SK-N-SH (cell line): ENCODE data around the gene GABRA5. TPM values are rescaled to one million over a fixed set of nuclear protein-coding genes. Genes with fewer than 3 reads are reported as not detected.

Experiments
- CTCF ChIA-PET: fragments of 300-600, 350-600 bp; formaldehyde crosslinking; extraction: SDS; loops from one replicate; lab custom pipeline; 2021; lab: Yijun Ruan, JAX
- POLR2A ChIA-PET: fragments of 350-600 bp; sonication (Branson Sonifier 250); formaldehyde crosslinking; extraction: SDS; loops from one replicate; lab custom pipeline; 2020; ENCODE audit warnings: antibody characterized with exemption, inconsistent platforms; lab: Yijun Ruan, JAX
- DNase-seq: peaks from one replicate; pipeline ENCODE4 v3.0.0; 2012
- H2AFZ ChIP-seq: fragments of 200-600 bp; sonication (generic); 2 replicates; pipeline ENCODE4 v1.8.1; 2016; ENCODE audit warnings: antibody characterized with exemption, mild to moderate bottlenecking, low read depth
- H3F3A ChIP-seq: fragments of 200-600 bp; sonication (generic); replicated peaks from 2 replicates; pipeline ENCODE3; 2016; ENCODE audit warnings: antibody characterized with exemption, mild to moderate bottlenecking; ENCODE audit not compliant: insufficient read depth
- H3K27ac ChIP-seq, 2 experiments: fragments of 200-500 bp in 1 of 2; fragments of 200-600 bp in 1 of 2; sonication (Bioruptor generic) in 1 of 2; sonication (generic), shearing (Covaris generic) in 1 of 2; 2 replicates each; pipeline versions ENCODE4 v1.5.1 to v1.6.1; 2014 to 2016; ENCODE audit warnings: low read depth in 2 of 2, inconsistent platforms in 1 of 2, low read length in 1 of 2, mild to moderate bottlenecking in 1 of 2, mixed read lengths in 1 of 2
- H3K27me3 ChIP-seq: fragments of 200-600 bp; sonication (generic), shearing (Covaris generic); 2 replicates; pipeline ENCODE4 v1.6.1; 2016; ENCODE audit warnings: mixed run types; ENCODE audit not compliant: insufficient read depth
- H3K36me3 ChIP-seq, 2 experiments: fragments of 200-500 bp in 1 of 2; fragments of 200-600 bp in 1 of 2; sonication (Bioruptor generic) in 1 of 2; sonication (generic) in 1 of 2; replicated peaks in 1 of 2; 2 replicates each; pipeline versions ENCODE3 to v1.5.1; 2014 to 2016; ENCODE audit warnings: low read length in 1 of 2, mild to moderate bottlenecking in 1 of 2; ENCODE audit not compliant: insufficient read depth in 2 of 2, control insufficient read depth in 1 of 2
- H3K4me1 ChIP-seq, 2 experiments: fragments of 200-500 bp in 1 of 2; fragments of 200-600 bp in 1 of 2; sonication (Bioruptor generic) in 1 of 2; sonication (generic), shearing (Covaris generic) in 1 of 2; 2 replicates each; pipeline versions ENCODE4 v1.5.1 to v1.6.1; 2014 to 2016; ENCODE audit warnings: low read depth in 1 of 2, low read length in 1 of 2, mixed run types in 1 of 2; ENCODE audit not compliant: insufficient read depth in 2 of 2, control insufficient read depth in 1 of 2
- H3K4me2 ChIP-seq: fragments of 200-600 bp; sonication (generic), shearing (Covaris generic); 2 replicates; pipeline ENCODE4 v1.6.1; 2017; ENCODE audit warnings: mixed run types
- H3K4me3 ChIP-seq, 2 experiments: fragments of 200-500 bp in 1 of 2; fragments of 200-600 bp in 1 of 2; sonication (Bioruptor generic) in 1 of 2; sonication (generic), shearing (Covaris generic) in 1 of 2; 2 replicates each; pipeline versions ENCODE4 v1.5.1 to v1.8.1; 2014 to 2016; ENCODE audit warnings: low read depth in 2 of 2, inconsistent platforms in 1 of 2, low read length in 1 of 2, mild to moderate bottlenecking in 1 of 2, mixed read lengths in 1 of 2, moderate library complexity in 1 of 2
- H3K79me2 ChIP-seq: fragments of 200-600 bp; sonication (generic); 2 replicates; pipeline ENCODE4 v1.8.1; 2017; ENCODE audit warnings: mild to moderate bottlenecking; ENCODE audit not compliant: insufficient read depth
- H3K9ac ChIP-seq: fragments of 200-600 bp; sonication (generic); 2 replicates; pipeline ENCODE4 v1.6.1; 2017; ENCODE audit warnings: mixed run types
- H3K9me2 ChIP-seq: fragments of 200-600 bp; sonication (generic); 2 replicates; pipeline ENCODE4 v1.6.1; 2017; ENCODE audit warnings: mixed run types
- H3K9me3 ChIP-seq: fragments of 200-600 bp; sonication (generic); 2 replicates; pipeline ENCODE4 v1.6.1; 2017; ENCODE audit warnings: mixed run types, mild to moderate bottlenecking, moderate library complexity
- H4K20me1 ChIP-seq: fragments of 200-600 bp; sonication (generic); 2 replicates; pipeline ENCODE4 v1.6.1; 2017; ENCODE audit warnings: mild to moderate bottlenecking, mixed run types; ENCODE audit not compliant: insufficient read depth
- EP300 ChIP-seq, 2 experiments: IDR thresholded peaks; 2 replicates each; pipeline versions ENCODE4 v1.4.0 to v1.6.1; 2012; ENCODE audit warnings: borderline replicate concordance in 1 of 2, low read depth in 1 of 2, low read length in 1 of 2
- EZH2phosphoT487 ChIP-seq: fragments of 200-600 bp; sonication (generic); IDR thresholded peaks from 2 replicates; pipeline ENCODE4 v1.6.1; 2017; ENCODE audit warnings: low read depth, mixed run types, mild to moderate bottlenecking, antibody characterized with exemption, moderate library complexity, borderline replicate concordance
- FOXJ3 ChIP-seq: sonication (generic); formaldehyde crosslinking; IDR thresholded peaks from 2 replicates; pipeline ENCODE4 v1.5.1; 2020; ENCODE audit warnings: mild to moderate bottlenecking, missing genetic modification reagents
- FOXM1 ChIP-seq: IDR thresholded peaks from 2 replicates; pipeline ENCODE4 v1.4.0; 2012; ENCODE audit warnings: low read depth, mild to moderate bottlenecking
- GABPA ChIP-seq: IDR thresholded peaks from 2 replicates; pipeline ENCODE4 v1.4.0; 2012; ENCODE audit warnings: low read depth, mild to moderate bottlenecking
- MAX ChIP-seq: IDR thresholded peaks from 2 replicates; pipeline ENCODE4 v1.4.0; 2012; ENCODE audit warnings: low read depth
- MEF2A ChIP-seq: IDR thresholded peaks from 2 replicates; pipeline ENCODE4 v1.4.0; 2012; ENCODE audit warnings: low read depth, borderline replicate concordance
- MXI1 ChIP-seq: IDR thresholded peaks from 2 replicates; pipeline ENCODE4 v1.6.1; 2012; ENCODE audit warnings: mild to moderate bottlenecking, low read depth, low read length, improper control_type of control experiment
- POLR2AphosphoS5 ChIP-seq: IDR thresholded peaks from 2 replicates; pipeline ENCODE4 v1.6.1; 2012; ENCODE audit warnings: low read depth, low read length
- RCOR1 ChIP-seq: fragments of 150-350 bp; IDR thresholded peaks from 2 replicates; pipeline ENCODE4 v1.6.1; 2017; ENCODE audit warnings: antibody characterized with exemption, low read length
- RXRA ChIP-seq: IDR thresholded peaks from 2 replicates; pipeline ENCODE4 v1.4.0; 2012; ENCODE audit warnings: low read depth, mild to moderate bottlenecking, borderline replicate concordance
- SIN3A ChIP-seq: IDR thresholded peaks from 2 replicates; pipeline ENCODE4 v1.6.1; 2012; ENCODE audit warnings: low read depth, mild to moderate bottlenecking, low read length, moderate library complexity, borderline replicate concordance
- TAF1 ChIP-seq: IDR thresholded peaks from 2 replicates; pipeline ENCODE4 v1.6.1; 2012; ENCODE audit warnings: low read depth, mild to moderate bottlenecking, low read length, moderate library complexity, borderline replicate concordance
- USF1 ChIP-seq: IDR thresholded peaks from 2 replicates; pipeline ENCODE4 v1.4.0; 2012; ENCODE audit warnings: low read depth, borderline replicate concordance
- YY1 ChIP-seq: IDR thresholded peaks from 2 replicates; pipeline ENCODE4 v1.4.0; 2012; ENCODE audit warnings: low read depth, mild to moderate bottlenecking
- WGBS: methylation state at CpG from one replicate; pipeline ENCODE4 v1.1.6; 2017; ENCODE audit warnings: low lambda C conversion rate; 5-methylcytosine and 5-hydroxymethylcytosine counted together
- polyA plus RNA-seq, 3 experiments: library from polyadenylated mRNA; depleted of rRNA; stranded (reverse); fragments of >200 nt; gene quantifications; 2 replicates each; pipeline ENCODE4 v1.2.3, GENCODE V29; 2012
- TF ChIP-seq, protein P1 (sequence below): IDR thresholded peaks from 2 replicates; pipeline ENCODE4 v1.6.1; 2012; ENCODE audit warnings: mild to moderate bottlenecking, low read depth, low read length, moderate library complexity
- TF ChIP-seq, protein P2 (sequence below): fragments of 200-600 bp; sonication (generic); IDR thresholded peaks from 2 replicates; pipeline ENCODE4 v1.6.1; 2017; ENCODE audit warnings: antibody characterized with exemption, mild to moderate bottlenecking, moderate library complexity

GABRA5 gene
- polyA plus RNA-seq, 1 of the 3 experiments (the other 2 are of a cell fraction) = not detected

DNA sequence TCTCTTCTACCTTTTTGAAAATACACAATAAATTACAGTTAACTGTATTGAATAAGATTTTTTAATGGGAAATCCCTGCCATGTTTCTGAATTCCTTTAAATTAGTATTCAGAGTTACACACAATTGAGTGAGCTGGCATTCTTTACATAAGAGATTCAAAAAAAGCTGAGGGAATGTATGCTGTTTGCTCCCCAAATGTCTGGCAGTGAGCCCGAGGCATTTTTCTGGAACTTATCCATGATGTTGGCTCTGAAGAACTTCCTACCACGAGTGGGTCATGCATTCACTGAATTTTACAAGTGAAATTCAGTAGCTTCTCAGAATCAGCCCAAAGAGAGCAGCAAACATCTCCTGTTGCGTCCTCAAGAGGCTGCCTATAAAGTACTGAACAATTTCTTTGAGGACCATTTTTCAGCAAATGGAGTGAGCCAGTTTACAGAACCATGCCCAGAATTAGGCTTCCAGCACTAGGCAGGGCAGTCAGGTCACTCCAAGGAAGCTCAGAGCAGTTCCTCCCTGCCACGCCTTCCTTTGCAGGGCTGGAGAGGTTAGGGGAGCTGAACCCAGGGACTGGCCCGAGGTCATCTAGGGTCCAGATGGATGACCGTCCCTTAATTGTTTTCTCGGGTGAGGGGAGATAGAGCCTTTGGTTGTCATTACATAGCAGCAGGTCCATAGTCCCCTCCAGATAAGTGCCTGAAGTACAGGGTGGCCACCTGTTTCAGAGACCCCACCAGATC lies 21.2 kb downstream of the GABRA5 start:
- ChIA-PET POLR2A (no interaction called here), CTCF (interaction anchor here (0.9 to 3.3 kb wide), 5 partner anchors 128 to 1237 kb away, joined by 3 to 13 read pairs (median 5); no protein-coding TSS in a partner anchor)
- Histone ChIP-seq H3K9ac (no peak overlapping the region), H3K79me2 (no peaks in the 10 kb centered on the region), H3K9me2 (no peaks in the 10 kb centered on the region), H3K9me3 (no peaks in the 10 kb centered on the region), H3K27me3 (no peaks in the 10 kb centered on the region), H3K4me2 (no peak overlapping the region), H3K36me3 (no peaks in the 10 kb centered on the region), H2AFZ (no peak overlapping the region), H3K4me1 (peaks cover 0 to 5% of the 10 kb centered on the region in 2 experiments; a peak in 2 of 4 replicates), H3K4me3 (no peak overlapping the region), H3K27ac (no peak overlapping the region), H4K20me1 (no peaks in the 10 kb centered on the region), H3F3A (no peaks in the 10 kb centered on the region)
- 17% methylated on average over 3 of the region's 7 CpGs for WGBS
- TF ChIP-seq, protein P1, sequence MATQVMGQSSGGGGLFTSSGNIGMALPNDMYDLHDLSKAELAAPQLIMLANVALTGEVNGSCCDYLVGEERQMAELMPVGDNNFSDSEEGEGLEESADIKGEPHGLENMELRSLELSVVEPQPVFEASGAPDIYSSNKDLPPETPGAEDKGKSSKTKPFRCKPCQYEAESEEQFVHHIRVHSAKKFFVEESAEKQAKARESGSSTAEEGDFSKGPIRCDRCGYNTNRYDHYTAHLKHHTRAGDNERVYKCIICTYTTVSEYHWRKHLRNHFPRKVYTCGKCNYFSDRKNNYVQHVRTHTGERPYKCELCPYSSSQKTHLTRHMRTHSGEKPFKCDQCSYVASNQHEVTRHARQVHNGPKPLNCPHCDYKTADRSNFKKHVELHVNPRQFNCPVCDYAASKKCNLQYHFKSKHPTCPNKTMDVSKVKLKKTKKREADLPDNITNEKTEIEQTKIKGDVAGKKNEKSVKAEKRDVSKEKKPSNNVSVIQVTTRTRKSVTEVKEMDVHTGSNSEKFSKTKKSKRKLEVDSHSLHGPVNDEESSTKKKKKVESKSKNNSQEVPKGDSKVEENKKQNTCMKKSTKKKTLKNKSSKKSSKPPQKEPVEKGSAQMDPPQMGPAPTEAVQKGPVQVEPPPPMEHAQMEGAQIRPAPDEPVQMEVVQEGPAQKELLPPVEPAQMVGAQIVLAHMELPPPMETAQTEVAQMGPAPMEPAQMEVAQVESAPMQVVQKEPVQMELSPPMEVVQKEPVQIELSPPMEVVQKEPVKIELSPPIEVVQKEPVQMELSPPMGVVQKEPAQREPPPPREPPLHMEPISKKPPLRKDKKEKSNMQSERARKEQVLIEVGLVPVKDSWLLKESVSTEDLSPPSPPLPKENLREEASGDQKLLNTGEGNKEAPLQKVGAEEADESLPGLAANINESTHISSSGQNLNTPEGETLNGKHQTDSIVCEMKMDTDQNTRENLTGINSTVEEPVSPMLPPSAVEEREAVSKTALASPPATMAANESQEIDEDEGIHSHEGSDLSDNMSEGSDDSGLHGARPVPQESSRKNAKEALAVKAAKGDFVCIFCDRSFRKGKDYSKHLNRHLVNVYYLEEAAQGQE = no peak
- TF ChIP-seq EZH2phosphoT487 = no peak
- no peak for TF ChIP-seq YY1
- TF ChIP-seq, protein P2, sequence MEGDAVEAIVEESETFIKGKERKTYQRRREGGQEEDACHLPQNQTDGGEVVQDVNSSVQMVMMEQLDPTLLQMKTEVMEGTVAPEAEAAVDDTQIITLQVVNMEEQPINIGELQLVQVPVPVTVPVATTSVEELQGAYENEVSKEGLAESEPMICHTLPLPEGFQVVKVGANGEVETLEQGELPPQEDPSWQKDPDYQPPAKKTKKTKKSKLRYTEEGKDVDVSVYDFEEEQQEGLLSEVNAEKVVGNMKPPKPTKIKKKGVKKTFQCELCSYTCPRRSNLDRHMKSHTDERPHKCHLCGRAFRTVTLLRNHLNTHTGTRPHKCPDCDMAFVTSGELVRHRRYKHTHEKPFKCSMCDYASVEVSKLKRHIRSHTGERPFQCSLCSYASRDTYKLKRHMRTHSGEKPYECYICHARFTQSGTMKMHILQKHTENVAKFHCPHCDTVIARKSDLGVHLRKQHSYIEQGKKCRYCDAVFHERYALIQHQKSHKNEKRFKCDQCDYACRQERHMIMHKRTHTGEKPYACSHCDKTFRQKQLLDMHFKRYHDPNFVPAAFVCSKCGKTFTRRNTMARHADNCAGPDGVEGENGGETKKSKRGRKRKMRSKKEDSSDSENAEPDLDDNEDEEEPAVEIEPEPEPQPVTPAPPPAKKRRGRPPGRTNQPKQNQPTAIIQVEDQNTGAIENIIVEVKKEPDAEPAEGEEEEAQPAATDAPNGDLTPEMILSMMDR = no peak
- no peak for TF ChIP-seq RCOR1
- no peak for TF ChIP-seq FOXM1
- no peak for TF ChIP-seq MAX
- TF ChIP-seq USF1 = no peak
- TF ChIP-seq MXI1 = no peak
- no peak for TF ChIP-seq RXRA
- no peak for TF ChIP-seq FOXJ3
- TF ChIP-seq TAF1 = no peak
- no peak for TF ChIP-seq SIN3A
- no peak for TF ChIP-seq MEF2A
- no peak for TF ChIP-seq POLR2AphosphoS5
- no peak for TF ChIP-seq GABPA
- TF ChIP-seq EP300 (IDR thresholded peaks at IDR 0.05; ENCODE audit: borderline replicate concordance in 1 of 2, low read depth in 1 of 2, low read length in 1 of 2) = no peak
- DNase-seq = no peak
